Measurements from ENCODE around the gene MPHOSPH9.

DNA sequence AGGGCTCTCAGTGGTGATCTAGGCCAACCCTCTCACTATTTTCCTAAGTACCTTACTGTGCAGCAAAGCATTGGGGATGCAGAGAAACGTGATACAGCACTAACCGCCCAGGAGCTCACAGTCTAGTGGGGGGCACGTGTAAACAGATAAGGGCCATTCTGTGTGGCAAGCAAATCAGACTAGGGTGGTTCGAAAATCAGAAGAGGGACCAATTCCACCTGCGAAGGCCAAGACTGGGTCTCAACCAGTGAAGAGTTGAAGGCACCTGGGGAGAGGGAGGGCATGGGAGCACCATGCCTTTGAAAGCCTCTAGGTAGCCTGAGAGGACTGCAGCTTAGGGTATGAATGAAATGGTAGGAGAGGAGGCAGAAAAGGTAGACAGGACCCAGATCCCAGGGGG, 84.3 kb downstream of the MPHOSPH9 start:
- TF ChIP-seq, protein P1, sequence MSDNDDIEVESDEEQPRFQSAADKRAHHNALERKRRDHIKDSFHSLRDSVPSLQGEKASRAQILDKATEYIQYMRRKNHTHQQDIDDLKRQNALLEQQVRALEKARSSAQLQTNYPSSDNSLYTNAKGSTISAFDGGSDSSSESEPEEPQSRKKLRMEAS (IDR thresholded peaks at IDR 0.05), result no peak
- TF ChIP-seq TEAD4 (IDR thresholded peaks at IDR 0.05) (no peak), RAD21 (IDR thresholded peaks at IDR 0.05; ENCODE audit: low read depth) (no peak), YY1 (IDR thresholded peaks at IDR 0.05; ENCODE audit: low read depth) (no peak), TCF12 (IDR thresholded peaks at IDR 0.05; ENCODE audit: low read depth) (no peak), CREB1 (IDR thresholded peaks at IDR 0.05; ENCODE audit: low read depth) (no peak), NFIC (IDR thresholded peaks at IDR 0.05) (no peak)
